Measurements from ENCODE around the gene LRRK1.

LRRK1 gene

GRCh38 chr15:101008158-101009139, 89.3 kb downstream of the LRRK1 start:
- Histone ChIP-seq H3K27ac (no peak overlapping the region; the same call in 1 of the 2 replicates), H3K9me3 (ENCODE audit: severe bottlenecking) (peaks cover 4% of the 10 kb centered on the region), H3K4me3 (ENCODE audit: low read depth, low read length) (peak overlapping the region; percentile 39), H3K36me3 (no peaks in the 10 kb centered on the region), H3K27me3 (ENCODE audit: insufficient read depth, low read depth, severe bottlenecking) (no peaks in the 10 kb centered on the region)
- TF ChIP-seq CTCF (IDR thresholded peaks at IDR 0.05; ENCODE audit: low read depth, low read length) = peak; percentile 98
- DNase-seq = peak; percentile 88

GRCh38 chr15:101009176-101009575, 90.0 kb downstream of the LRRK1 start:
- Histone ChIP-seq H3K9me3 (ENCODE audit: severe bottlenecking) (peaks cover 4% of the 10 kb centered on the region), H3K27me3 (ENCODE audit: insufficient read depth, low read depth, severe bottlenecking) (no peaks in the 10 kb centered on the region), H3K36me3 (no peaks in the 10 kb centered on the region), H3K27ac (no peak overlapping the region), H3K4me3 (ENCODE audit: low read depth, low read length) (no peak overlapping the region)
- no peak for DNase-seq
- TF ChIP-seq CTCF (IDR thresholded peaks at IDR 0.05; ENCODE audit: low read depth, low read length) = no peak

GRCh38 chr15:101010781-101011180, 91.6 kb downstream of the LRRK1 start:
- TF ChIP-seq CTCF (IDR thresholded peaks at IDR 0.05; ENCODE audit: low read depth, low read length) = no peak
- Histone ChIP-seq H3K27me3 (ENCODE audit: insufficient read depth, low read depth, severe bottlenecking) (no peaks in the 10 kb centered on the region), H3K36me3 (no peaks in the 10 kb centered on the region), H3K9me3 (ENCODE audit: severe bottlenecking) (no peaks in the 10 kb centered on the region), H3K27ac (no peak overlapping the region), H3K4me3 (ENCODE audit: low read depth, low read length) (no peak overlapping the region)
- DNase-seq = no peak

GRCh38 chr15:101012326-101013200, 93.4 kb downstream of the LRRK1 start:
- no peak for TF ChIP-seq CTCF (IDR thresholded peaks at IDR 0.05; ENCODE audit: low read depth, low read length)
- no peak for DNase-seq
- Histone ChIP-seq H3K27me3 (ENCODE audit: insufficient read depth, low read depth, severe bottlenecking) (no peaks in the 10 kb centered on the region), H3K36me3 (no peaks in the 10 kb centered on the region), H3K4me3 (ENCODE audit: low read depth, low read length) (no peak overlapping the region), H3K9me3 (ENCODE audit: severe bottlenecking) (no peaks in the 10 kb centered on the region), H3K27ac (no peak overlapping the region)

- no peak overlapping the region for H3K27ac ChIP-seq
- H3K4me3 ChIP-seq (ENCODE audit: low read depth, low read length) = no peak overlapping the region
- H3K27me3 ChIP-seq (ENCODE audit: insufficient read depth, low read depth, severe bottlenecking) = no peaks in the 10 kb centered on the region
- H3K9me3 ChIP-seq (ENCODE audit: severe bottlenecking) = no peaks in the 10 kb centered on the region
- no peak for DNase-seq
- no peaks in the 10 kb centered on the region for H3K36me3 ChIP-seq
- TF ChIP-seq CTCF (IDR thresholded peaks at IDR 0.05; ENCODE audit: low read depth, low read length) = no peak
These were observed 94.0 kb downstream of the LRRK1 start for GRCh38 chr15:101013201-101013550.
